Lower leg skin (tissue), 3 donors: Measurements from ENCODE around the gene NMUR2.

Experiments used
- CTCF ChIP-seq, 3 donors: fragments of 450-650 bp; IDR thresholded peaks; one replicate each; pipeline ENCODE4 v1.5.1; 2016; ENCODE audit warnings: antibody characterized with exemption in 3 of 3, mild to moderate bottlenecking in 3 of 3, moderate library complexity in 2 of 3
- POLR2A ChIP-seq, 2 donors: fragments of 450-650 bp; IDR thresholded peaks; one replicate each; pipeline ENCODE4 v1.6.1; 2016 to 2017; ENCODE audit warnings: antibody characterized with exemption in 2 of 2, mild to moderate bottlenecking in 1 of 2, moderate library complexity in 1 of 2

GRCh38 chr5:152424501-152424900 is 19.4 kb upstream of the NMUR2 start:
- TF ChIP-seq POLR2A (IDR thresholded peaks at IDR 0.05) (no peak), CTCF (IDR thresholded peaks at IDR 0.05) (no peak)
